Suprapubic skin (tissue), 4 donors: ENCODE measurements around the gene IFT27.

Experiments
- CTCF ChIP-seq, 2 donors: fragments of 200-600 bp in 1 of 2; fragments of 450-650 bp in 1 of 2; sonication (generic) in 1 of 2; IDR thresholded peaks; one replicate each; pipeline ENCODE4 v1.5.1; 2016 to 2019; ENCODE audit warnings: antibody characterized with exemption in 2 of 2, mild to moderate bottlenecking in 1 of 2, moderate library complexity in 1 of 2
- POLR2A ChIP-seq, 2 donors: fragments of 450-650 bp; IDR thresholded peaks; one replicate each; pipeline ENCODE4 v1.6.1; 2017; ENCODE audit warnings: antibody characterized with exemption in 2 of 2, mild to moderate bottlenecking in 2 of 2, moderate library complexity in 2 of 2
- POLR2AphosphoS5 ChIP-seq, 3 donors: sonication (generic); formaldehyde crosslinking; IDR thresholded peaks; one replicate each; pipeline ENCODE4 v1.6.1; 2017; ENCODE audit warnings: antibody characterized with exemption in 3 of 3

- TF ChIP-seq POLR2A (IDR thresholded peaks at IDR 0.05) (no peak), CTCF (IDR thresholded peaks at IDR 0.05) (no peak), POLR2AphosphoS5 (IDR thresholded peaks at IDR 0.05) (no peak)
These were observed 42.6 kb downstream of the IFT27 start for GRCh38 chr22:36733271-36733670.
